ENCODE results near the gene VSNL1.
A peak's percentile ranks its signal among the peaks of the same experiment; 100 is the strongest.

Gene VSNL1

GRCh38 chr2:17540093-17540812, at the start of gene VSNL1:
Gene VSNL1, plus strand, starts transcription at chr2:17540696. Its CDS starts 51,379 bp downstream, at chr2:17592075.
- DNase-seq: peak; percentile 84

- DNase-seq: no peak
These were observed 44.9 kb upstream of the VSNL1 start for GRCh38 chr2:17495590-17495989.

GRCh38 chr2:17497718-17498117, 42.8 kb upstream of the VSNL1 start:
- DNase-seq: no peak

- no peak for DNase-seq
These were observed 33.5 kb upstream of the VSNL1 start for GRCh38 chr2:17506736-17507616.

- no peak for DNase-seq
These were observed 24.8 kb upstream of the VSNL1 start for GRCh38 chr2:17515652-17516051.

GRCh38 chr2:17517481-17518211, 22.9 kb upstream of the VSNL1 start:
- no peak for DNase-seq

GRCh38 chr2:17518212-17519154, 22.0 kb upstream of the VSNL1 start, which contains the start of gene RAD51AP2:
Gene RAD51AP2, minus strand, starts transcription at chr2:17518440. Its CDS starts 25 bp downstream, at chr2:17518415.
- no peak for DNase-seq

GRCh38 chr2:17519486-17519885, 21.0 kb upstream of the VSNL1 start:
- DNase-seq: no peak

GRCh38 chr2:17520761-17521160, 19.7 kb upstream of the VSNL1 start:
- DNase-seq: no peak

GRCh38 chr2:17521621-17522020, 18.9 kb upstream of the VSNL1 start:
- DNase-seq: no peak

GRCh38 chr2:17522303-17522702, 18.2 kb upstream of the VSNL1 start:
- DNase-seq: no peak

GRCh38 chr2:17529771-17530170, 10.7 kb upstream of the VSNL1 start:
- DNase-seq: no peak

GRCh38 chr2:17533546-17533945, 7.0 kb upstream of the VSNL1 start:
- no peak for DNase-seq

- DNase-seq: no peak
These were observed 4.1 kb upstream of the VSNL1 start for GRCh38 chr2:17536416-17536815.

GRCh38 chr2:17538022-17538843, 2.3 kb upstream of the VSNL1 start:
- DNase-seq: no peak

GRCh38 chr2:17538844-17539554, 1.5 kb upstream of the VSNL1 start:
- DNase-seq: peak; percentile 55

GRCh38 chr2:17539611-17540092, 844 bp upstream of the VSNL1 start:
- DNase-seq: no peak

GRCh38 chr2:17540813-17541530, 476 bp downstream of the VSNL1 start:
- DNase-seq: no peak

- no peak for DNase-seq
These were observed 1.0 kb downstream of the VSNL1 start for GRCh38 chr2:17541531-17541950.

- DNase-seq: no peak
These were observed 2.0 kb downstream of the VSNL1 start for GRCh38 chr2:17542471-17542870.

Data from DMS153 (cell line).